Lower leg skin (tissue), 3 donors: ENCODE data around the gene ZBTB20.

Experiments
- POLR2A ChIP-seq, 2 donors: fragments of 450-650 bp; IDR thresholded peaks; one replicate each; pipeline ENCODE4 v1.6.1; 2016 to 2017; ENCODE audit warnings: antibody characterized with exemption in 2 of 2, mild to moderate bottlenecking in 1 of 2, moderate library complexity in 1 of 2
- TF ChIP-seq, protein P1 (sequence below), 3 donors: fragments of 450-650 bp; IDR thresholded peaks; one replicate each; pipeline ENCODE4 v1.5.1; 2016; ENCODE audit warnings: antibody characterized with exemption in 3 of 3, mild to moderate bottlenecking in 3 of 3, moderate library complexity in 2 of 3

DNA sequence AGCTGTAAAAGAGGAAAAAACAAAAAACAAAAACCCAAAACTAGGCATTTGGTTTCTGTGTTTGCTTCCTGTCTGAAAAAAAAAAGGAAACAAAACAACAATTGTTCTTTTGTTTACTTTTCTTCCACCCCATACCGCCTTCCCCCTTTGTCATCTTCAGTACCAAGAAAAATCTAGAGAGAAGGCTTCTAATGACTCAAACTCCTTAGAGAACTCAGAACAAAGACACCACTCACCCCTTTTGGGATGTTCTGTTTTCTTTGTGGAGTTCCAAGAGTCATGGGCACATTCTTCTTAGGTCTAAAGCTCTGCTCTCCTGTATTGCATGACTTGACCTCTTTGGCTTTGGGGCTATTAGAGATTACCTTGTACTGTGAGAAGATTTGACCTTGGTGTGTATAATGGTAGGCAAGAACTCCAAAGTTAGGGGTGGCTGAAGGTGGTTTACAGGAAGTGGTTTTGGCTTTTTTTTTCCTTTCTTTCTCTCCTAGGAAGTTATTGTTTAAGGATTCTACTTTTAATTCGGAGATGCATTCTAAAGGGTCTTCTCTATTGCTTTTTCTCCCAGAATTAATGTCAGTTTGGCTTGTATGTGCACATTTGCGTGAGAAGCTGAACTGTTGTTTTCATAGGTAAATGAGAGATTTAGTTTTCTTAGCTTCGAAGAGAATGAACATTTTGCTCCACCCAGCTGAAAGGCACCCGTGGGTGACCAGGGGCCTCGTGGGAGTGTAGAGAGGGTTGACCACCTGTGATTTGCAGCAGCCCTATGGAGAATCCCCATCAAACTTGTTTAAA lies 39.5 kb upstream of the ZBTB20 start:
- TF ChIP-seq, protein P1, sequence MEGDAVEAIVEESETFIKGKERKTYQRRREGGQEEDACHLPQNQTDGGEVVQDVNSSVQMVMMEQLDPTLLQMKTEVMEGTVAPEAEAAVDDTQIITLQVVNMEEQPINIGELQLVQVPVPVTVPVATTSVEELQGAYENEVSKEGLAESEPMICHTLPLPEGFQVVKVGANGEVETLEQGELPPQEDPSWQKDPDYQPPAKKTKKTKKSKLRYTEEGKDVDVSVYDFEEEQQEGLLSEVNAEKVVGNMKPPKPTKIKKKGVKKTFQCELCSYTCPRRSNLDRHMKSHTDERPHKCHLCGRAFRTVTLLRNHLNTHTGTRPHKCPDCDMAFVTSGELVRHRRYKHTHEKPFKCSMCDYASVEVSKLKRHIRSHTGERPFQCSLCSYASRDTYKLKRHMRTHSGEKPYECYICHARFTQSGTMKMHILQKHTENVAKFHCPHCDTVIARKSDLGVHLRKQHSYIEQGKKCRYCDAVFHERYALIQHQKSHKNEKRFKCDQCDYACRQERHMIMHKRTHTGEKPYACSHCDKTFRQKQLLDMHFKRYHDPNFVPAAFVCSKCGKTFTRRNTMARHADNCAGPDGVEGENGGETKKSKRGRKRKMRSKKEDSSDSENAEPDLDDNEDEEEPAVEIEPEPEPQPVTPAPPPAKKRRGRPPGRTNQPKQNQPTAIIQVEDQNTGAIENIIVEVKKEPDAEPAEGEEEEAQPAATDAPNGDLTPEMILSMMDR (IDR thresholded peaks at IDR 0.05) = no peak
- no peak for TF ChIP-seq POLR2A (IDR thresholded peaks at IDR 0.05)
